GM19372 (cell line): ENCODE data around the gene PNPLA3.

Experiments used
- ATAC-seq: cut with Tn5 transposase; IDR thresholded peaks from one replicate; pipeline ENCODE4 v1.9.1; 2021; ENCODE audit warnings: mild to moderate bottlenecking, low read depth, moderate library complexity; ENCODE audit not compliant: unreplicated experiment

The PNPLA3 gene

DNA sequence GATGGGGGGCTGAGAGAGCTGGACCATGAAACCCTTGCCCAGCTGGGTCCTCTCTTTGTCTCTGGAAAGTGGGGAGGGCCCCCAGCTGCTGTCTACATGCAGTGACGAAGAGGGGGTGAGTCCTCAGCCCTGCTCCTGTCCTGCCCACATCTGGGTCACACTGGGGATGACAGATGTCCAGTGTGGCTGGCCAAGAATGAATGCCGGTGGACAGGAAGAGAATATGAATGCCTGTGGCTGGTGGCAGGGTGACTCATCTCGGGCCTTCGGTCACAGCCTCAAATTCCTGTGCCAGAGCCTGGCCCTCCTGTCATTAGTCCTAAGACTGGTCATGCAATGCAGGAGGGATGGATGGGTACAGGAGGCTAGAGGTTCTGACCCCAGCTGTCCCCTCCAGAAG lies 2.2 kb upstream of the PNPLA3 start:
- ATAC-seq: no peak

DNA sequence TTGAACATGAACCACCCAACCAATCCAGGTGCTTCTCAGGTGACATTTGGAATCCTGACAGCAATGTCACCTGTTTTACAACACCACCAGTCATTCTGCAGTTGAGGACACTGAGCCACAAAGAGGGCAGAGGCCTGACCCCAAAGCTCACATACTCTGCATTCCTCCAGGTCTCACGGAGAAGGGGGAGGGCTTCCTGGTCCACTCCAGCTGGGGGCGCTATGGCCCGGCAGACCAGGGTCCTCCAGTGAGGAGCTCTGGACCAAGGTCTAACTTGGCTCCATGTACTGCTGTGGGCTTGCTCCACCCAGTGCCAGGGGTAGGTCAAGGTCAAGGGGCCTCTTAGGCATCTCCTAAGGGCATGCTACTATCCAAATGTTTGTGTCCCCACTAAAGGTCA lies 1.5 kb upstream of the PNPLA3 start:
- no peak for ATAC-seq

DNA sequence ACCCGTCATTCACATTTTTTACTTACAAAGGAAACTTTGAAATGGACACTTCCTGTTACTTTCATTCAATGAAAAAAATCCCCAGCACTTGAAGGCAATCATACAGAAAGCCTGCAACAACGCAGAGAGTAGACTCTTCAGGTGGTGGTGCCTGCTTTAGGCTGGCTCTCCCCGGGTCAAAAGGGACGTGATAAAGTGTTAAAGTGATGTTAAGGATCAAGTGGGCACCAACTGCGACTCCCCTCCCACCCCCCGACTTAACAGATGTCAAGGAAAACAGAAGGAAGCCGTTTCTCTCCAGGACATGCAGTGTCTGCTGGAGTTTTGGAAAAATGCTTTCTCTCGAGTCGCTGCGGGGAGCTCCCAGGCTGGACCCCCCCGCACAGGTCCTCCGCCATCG lies 414 bp upstream of the PNPLA3 start:
- no peak for ATAC-seq

DNA sequence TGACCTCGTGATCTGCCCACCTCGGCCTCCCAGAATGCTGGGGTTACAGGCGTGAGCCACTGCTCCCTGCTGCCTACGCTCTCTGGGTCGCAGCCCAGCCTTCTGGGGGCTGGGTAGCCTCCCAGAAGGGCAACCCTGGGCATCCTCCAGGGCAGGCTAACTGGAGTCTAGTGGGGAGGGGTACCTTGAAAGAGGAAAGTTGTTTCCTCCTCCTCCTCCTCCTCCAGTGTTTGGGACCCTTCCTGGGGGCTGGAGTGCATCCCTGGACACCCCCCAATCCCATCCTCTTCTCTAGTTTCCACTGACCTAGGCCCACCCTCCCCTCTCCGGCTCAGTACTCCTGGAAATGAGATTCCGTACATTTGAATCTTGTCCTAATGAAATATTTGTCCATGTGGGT lies 1.3 kb downstream of the PNPLA3 start:
- no peak for ATAC-seq

DNA sequence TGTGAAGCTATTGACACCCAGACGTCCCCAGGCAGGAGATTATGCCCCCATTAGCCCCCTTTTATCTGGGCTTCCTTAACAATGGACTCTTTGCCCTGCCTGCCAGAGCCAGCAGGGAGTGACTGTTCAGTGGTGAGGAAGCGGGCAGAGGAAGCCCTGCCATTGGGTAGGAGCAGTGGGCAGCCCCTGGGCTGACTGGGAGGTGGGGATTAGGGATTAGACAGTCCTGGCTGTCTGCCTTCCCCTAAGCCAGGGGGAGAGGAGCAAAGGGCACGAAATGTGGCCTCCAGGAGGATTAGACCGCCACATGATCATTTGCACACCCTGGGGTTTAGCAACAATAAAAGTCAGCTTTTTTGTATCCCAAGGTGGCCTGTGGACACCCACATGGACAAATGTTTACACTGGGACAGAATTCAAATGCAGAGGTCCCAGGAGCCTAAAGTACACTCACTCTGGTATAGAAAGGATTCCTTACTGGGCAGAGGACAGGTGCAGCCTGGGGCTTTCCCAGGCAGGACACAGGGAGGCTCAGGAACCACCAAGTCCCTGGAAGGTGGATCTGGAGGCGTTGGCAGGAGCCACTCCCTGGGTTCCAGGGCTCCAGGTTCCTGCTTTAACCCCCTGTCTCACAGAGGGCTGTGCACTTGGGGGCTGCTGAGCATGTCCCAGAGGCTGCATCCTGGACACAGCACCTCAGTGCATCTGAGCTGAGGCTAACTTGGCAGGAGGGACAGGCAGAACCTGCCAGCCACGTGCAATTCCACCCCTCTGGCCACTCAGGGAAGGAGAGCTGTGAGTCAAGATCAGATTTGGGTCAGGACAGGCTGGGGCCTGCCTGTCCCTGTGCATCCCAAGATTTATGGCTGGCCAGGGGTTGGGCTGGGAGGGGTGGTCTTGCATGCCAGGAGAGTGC lies 2.1 kb downstream of the PNPLA3 start:
- ATAC-seq: no peak

DNA sequence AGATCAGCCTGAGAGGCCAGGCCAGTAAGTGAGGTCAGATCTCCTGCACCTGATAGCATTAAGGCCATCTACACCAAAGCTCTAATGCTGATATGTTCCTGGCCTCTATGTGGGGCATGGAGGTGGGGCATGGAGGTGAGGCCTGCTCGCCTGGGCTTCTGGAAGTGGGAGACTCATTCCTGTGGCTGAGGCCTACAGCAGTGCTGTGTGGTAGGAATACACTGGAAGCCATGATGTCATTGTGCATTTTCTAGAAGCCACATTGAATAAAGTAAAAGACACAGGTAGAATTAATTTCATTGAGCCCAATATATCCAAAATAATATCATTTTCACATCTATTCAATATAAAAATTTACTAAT lies 2.7 kb downstream of the PNPLA3 start:
- no peak for ATAC-seq

DNA sequence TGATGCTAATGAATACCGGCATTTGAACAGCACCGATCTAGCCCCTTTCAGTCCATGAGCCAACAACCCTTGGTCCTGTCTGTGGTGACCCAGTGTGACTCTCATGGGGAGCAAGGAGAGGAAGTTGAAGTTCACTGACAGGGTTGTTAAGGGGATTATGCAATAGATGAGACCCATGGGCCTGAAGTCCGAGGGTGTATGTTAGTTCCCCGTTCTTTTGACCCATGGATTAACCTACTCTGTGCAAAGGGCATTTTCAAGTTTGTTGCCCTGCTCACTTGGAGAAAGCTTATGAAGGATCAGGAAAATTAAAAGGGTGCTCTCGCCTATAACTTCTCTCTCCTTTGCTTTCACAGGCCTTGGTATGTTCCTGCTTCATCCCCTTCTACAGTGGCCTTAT lies 4.9 kb downstream of the PNPLA3 start:
- ATAC-seq: no peak

DNA sequence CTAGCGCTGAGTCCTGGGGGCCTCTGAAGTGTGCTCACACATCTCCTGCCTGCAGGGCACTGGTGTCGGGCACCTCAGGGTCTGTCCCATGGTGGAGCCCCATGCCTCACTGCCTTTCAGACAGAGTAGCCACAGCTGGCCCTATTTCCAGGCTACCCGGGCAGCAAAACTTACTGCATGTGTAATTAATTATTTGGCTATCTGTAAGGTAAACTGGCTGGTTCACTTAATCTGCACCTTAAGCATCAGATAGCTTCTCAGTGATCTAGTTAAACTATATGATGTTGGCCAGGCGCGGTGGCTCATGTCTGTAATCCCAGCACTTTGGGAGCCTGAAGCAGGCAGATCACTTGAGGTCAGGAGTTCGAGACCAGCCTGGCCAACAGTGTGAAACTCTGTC lies 5.3 kb downstream of the PNPLA3 start:
- no peak for ATAC-seq

DNA sequence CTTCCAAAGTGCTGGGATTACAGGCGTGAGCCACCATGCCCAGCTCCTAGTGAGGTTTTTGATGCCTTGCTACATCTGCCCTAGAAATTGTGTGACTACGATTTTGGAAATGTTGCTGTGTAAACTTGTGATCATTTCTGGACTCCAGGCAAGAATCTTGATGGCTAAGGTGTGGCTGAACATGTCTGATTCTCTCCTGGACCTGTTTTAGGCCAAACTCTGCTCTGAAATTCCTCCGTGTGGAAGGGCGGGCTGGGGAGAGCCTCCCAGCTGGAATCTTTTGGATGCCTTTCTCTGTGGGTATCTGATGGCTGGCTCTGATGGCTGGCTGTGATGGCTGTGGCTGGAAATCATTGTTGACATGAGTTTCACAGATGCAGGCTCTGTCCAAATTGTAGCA lies 8.2 kb downstream of the PNPLA3 start:
- ATAC-seq: no peak

DNA sequence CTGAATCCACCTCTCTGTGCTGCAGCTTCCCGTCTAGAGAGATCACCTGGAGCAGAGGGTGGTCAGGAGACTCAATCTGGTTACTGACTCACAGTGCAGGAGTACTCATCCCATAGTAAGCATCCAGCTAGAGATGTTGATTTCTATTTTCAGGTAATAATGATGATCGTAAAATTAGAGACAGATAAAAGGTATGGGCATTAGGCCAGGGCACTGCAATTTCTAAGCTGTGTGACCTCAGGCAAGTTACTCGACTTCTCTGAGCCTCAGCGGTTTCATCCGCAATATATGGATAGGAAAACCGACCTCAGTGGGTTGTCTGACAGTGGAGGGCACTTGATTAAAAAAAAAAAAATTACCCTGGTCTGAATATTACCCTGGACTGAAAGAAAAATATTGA lies 17.8 kb downstream of the PNPLA3 start:
- ATAC-seq: no peak

DNA sequence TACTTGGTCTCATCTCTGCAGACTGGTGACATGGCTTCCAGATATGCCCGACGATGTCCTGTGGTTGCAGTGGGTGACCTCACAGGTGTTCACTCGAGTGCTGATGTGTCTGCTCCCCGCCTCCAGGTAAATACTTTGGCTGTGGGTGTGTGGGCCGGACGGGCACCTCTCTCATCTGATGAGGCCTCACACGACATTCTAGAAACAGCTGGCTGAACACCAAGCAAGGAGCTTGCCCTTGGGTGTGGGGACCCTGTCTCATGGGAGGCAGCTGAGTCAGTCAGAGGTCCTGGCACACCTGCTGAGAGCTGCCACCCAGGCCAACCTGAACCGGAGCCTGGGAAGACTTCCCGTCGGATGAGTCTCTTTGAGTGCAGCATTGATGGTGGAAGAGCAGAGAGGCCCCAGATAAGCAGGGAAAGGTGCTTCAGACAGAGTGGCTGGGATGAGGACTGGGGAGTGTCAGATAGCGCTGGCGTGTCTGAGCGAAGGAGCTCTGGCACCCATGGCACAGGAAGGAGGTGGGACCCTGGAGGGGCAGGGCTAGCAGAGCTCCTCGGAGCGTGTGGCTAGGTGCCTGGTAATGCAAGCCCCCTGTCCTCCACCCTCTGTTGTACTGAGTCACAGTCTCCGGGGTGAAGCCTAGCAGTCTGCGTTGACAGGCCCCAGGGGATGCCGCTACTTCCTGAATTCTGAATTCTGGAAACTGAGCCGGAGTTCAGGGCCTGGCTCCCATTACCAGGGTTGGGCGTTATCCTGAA lies 21.2 kb downstream of the PNPLA3 start:
- no peak for ATAC-seq

DNA sequence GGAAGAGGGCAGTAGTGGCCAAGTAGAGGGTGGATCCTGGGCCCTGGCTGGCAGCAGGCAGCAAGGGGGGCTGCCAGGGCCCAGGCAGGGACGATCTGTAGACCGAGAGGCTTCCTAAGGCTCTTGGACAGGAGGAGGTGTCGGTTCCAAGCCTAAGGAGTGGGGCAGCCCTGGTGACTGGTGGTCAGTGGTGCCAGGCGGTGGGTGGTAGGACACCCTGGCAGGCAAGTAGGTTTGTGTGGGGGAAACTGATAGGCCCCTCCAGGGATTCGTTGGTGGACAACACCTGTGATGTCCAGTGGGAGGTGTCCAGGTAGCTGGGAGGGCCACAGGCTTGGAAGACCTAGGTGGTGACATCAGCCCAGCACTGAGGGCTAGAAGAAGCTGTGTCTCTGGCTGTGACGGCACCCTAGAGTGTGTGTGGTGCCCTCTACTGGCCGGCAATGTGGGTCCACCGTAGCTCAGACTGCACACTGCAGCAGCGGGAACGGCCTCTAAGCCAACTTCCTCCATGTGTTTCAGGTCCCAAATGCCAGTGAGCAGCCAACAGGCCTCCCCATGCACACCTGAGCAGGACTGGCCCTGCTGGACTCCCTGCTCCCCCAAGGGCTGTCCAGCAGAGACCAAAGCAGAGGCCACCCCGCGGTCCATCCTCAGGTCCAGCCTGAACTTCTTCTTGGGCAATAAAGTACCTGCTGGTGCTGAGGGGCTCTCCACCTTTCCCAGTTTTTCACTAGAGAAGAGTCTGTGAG lies 22.2 kb downstream of the PNPLA3 start:
- no peak for ATAC-seq

DNA sequence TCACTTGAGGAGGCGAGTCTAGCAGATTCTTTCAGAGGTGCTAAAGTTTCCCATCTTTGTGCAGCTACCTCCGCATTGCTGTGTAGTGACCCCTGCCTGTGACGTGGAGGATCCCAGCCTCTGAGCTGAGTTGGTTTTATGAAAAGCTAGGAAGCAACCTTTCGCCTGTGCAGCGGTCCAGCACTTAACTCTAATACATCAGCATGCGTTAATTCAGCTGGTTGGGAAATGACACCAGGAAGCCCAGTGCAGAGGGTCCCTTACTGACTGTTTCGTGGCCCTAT lies 22.7 kb downstream of the PNPLA3 start:
- no peak for ATAC-seq

DNA sequence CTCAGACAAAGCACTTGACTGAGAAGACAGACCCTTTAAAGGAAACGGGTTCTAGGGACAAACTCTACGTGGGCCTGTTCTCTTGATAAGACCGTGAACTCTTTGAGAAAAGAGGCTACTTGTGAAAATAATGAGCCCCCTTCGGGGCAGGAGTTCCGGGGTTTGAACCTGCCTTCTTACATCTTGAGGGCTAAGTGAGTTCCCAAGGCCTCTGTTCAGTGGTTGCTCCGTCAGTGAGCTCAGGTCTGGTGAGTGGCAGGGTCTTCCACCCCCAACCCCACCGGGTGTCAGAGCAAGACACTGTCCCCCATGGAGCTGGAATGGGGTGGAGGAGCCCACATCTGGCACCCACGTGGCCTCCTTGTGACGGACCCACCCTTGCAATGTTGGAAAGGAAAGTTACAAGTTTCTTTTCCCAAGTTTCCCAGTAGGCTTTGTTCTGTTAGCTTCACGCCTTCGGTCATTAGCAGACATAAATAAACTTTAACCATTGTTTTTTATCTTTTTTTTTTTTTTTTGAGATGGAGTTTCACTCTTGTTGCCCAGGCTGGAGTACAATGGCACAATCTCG lies 25.3 kb downstream of the PNPLA3 start:
- no peak for ATAC-seq

DNA sequence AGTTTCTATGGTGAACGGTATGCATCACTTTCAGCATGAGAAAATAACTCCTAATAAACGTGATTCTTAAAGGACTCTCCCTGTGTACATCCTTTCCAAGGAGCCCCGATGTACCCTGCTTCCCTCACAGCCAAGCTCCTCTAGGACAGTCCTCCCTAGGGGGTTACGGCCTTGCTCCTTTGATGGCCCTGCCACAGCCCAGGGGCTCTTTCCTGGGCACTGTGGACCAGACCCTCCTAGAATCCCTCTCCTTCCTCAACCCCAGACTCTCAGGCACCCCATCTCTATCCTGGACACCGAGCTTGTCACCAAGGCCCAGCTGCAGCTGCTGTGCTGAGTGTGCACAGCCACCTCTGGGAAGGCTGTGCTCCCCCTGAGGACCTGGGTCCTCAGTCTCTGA lies 27.8 kb downstream of the PNPLA3 start:
- no peak for ATAC-seq

DNA sequence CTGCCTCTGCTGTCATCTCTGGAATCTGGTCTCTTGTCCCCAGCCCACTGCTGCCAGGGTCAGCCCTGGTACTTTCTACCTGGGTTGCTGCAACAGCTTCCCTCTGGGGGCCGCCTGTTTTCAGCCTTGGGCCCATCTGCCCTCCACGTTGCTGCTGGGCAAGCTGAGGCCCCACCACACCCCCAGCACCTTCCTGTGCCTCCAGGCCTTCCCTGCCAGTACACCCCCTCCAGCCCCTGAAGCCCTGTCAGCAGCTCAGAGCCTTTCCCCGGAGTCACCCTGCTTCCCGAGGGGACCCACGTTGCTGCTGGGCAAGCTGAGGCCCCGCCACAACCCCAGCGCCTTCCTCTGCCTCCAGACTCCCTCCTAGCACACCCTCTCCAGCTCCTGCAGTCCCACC lies 28.4 kb downstream of the PNPLA3 start:
- ATAC-seq: no peak

DNA sequence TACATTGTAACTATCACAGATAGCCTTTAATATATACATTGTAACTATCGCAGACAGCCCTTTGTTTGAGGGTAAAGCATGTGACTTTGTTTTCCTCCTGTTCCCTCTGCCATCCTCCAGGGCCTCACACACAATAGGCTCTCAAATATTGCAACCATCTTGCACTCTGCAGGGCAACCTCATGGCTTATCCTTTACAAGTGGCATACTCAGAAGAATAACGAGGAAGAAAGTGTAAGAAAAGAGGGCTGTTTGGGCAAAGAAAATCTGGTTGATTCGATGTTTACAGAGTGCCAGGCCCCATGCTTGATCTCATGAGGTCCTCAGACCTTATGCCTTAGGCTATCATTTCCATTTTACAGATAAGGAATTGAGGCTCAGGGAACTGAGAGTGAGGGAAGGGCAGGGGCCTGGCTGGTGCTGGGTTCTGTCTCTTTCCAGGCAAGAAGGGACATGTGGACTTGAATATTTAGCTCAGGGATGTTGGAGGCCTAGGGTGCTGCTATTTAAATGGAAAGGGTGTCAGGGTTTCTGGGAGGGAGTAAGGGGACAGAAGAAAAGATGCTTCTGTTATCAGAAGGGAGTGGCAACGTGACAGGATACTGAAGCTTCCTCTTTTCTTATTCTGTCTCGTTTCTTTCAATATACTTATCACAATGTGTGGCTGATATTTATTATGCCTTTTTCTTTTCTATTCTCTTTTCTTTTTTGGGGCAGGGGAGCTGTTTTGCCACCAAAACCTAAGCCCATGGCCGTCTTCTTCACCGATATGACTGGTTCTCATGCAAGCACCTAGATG lies 30.6 kb downstream of the PNPLA3 start:
- ATAC-seq: no peak

DNA sequence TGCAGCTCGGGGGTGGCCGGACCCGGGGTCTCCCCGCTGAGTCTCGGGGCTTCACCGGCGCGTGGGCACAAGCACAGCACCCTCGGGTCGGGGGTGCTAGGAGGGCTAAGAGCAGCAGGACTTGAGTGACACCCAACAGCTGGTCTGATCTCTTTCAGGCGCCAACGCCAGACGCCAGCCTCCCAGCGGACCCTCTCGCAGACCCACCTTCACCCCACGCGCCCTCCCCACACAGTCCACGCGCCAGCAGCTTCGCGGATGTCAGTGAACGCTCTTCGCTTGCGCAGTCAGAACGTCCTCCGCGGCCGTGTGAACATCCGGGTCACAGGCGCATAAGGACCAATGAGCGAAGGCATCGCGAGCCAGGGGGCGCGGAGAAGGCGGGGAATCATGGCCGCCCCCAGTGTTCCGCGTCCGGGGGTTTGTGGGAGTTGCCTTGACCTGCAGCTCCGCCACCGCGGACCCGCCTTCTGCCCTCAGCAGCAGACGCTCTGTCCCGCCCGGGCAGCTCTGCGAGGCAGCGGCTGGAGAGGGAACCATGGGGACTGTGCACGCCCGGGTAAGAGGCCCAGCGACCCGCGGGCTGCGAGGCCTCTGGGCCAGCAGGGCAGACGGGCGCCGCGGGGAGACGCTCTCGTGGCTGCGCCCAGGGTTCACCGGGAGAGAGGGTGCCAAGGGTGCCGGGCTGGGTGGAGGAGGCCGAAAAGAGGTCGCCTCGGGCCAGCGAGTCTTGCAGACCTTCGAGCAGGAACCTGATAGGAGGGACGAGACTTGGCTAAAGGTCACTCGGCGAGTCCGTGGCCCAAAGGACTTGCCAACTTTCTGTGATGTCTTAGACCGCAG lies 31.7 kb downstream of the PNPLA3 start, which contains the start of gene SAMM50:
SAMM50 (plus strand) TSS at position 403 of the 843 bp plus-strand sequence; CDS start at position 539, 136 bp downstream.
- peak; percentile 92 for ATAC-seq
